RWPE1 (cell line): ENCODE measurements around the gene KCNC3.

Source experiments
- CTCF ChIA-PET: fragments of 350-600 bp; sonication (Branson Sonifier 250); formaldehyde crosslinking; extraction: SDS; loops from one replicate; lab custom pipeline; 2021; lab: Yijun Ruan, JAX
- POLR2A ChIA-PET: fragments of 400-600 bp; formaldehyde crosslinking; extraction: SDS; loops from one replicate; lab custom pipeline; 2020; ENCODE audit warnings: antibody characterized with exemption; ENCODE audit not compliant: low non-redundant PET; lab: Yijun Ruan, JAX
- DNase-seq: peaks from one replicate; pipeline ENCODE4 v3.0.0; 2012; ENCODE audit warnings: low spot score
- H3K27ac ChIP-seq: fragments of 450-650 bp; 2 replicates; pipeline ENCODE4 v1.5.1; 2017
- TF ChIP-seq, protein P1 (sequence below): fragments of 450-650 bp; conservative IDR thresholded peaks from 2 replicates; pipeline ENCODE4 v1.5.1; 2017; ENCODE audit warnings: low read depth, mild to moderate bottlenecking

Gene KCNC3

DNA sequence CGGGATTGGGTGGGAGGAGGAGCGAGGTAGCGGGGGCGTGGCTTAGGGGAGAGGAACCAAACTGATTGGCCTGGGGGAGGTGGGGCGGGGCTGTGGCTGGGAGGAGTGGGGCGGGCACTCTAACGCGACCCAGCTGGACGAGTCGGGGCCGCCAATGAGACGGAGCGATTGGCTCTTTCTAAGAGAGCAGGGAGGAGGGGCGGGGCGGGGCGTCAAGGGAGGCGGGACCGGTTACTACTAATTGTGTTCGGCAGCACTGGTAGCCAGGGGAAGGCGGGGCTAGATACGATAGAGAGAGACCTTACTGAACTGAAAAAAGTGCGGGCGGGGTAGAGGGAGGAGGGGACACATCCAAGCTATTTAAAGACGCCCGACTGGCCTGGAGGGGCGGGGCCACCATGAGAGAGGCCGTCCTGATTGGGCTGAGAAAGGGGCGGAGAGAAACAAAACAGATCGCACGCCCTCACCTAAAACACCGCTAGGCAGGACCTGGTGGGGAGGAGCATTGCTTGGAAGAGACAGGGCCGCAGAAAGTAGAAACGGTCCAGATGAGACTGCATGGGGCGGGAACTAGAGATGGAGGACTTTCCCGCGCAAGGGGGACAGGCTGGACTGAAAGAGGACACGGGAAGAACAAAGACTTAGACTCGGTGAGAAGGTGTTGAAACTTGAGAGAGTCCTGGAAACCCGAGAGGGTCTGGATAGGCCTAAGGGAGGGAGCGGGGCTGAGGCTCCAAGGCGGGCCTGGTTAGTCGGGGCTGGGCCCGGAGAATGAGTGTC lies at the start of gene KCNC3:
TSS of gene KCNC3 (minus strand) at position 232 of the 780 bp plus-strand sequence. CDS start 295 bp downstream, outside the sequence.
- peak within 1 kb of the TSS; percentile 56 for H3K27ac ChIP-seq
- DNase-seq = peak; percentile 96
- ChIA-PET CTCF (no interaction called here), POLR2A (no interaction called here)
- TF ChIP-seq, protein P1, sequence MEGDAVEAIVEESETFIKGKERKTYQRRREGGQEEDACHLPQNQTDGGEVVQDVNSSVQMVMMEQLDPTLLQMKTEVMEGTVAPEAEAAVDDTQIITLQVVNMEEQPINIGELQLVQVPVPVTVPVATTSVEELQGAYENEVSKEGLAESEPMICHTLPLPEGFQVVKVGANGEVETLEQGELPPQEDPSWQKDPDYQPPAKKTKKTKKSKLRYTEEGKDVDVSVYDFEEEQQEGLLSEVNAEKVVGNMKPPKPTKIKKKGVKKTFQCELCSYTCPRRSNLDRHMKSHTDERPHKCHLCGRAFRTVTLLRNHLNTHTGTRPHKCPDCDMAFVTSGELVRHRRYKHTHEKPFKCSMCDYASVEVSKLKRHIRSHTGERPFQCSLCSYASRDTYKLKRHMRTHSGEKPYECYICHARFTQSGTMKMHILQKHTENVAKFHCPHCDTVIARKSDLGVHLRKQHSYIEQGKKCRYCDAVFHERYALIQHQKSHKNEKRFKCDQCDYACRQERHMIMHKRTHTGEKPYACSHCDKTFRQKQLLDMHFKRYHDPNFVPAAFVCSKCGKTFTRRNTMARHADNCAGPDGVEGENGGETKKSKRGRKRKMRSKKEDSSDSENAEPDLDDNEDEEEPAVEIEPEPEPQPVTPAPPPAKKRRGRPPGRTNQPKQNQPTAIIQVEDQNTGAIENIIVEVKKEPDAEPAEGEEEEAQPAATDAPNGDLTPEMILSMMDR = no peak

DNA sequence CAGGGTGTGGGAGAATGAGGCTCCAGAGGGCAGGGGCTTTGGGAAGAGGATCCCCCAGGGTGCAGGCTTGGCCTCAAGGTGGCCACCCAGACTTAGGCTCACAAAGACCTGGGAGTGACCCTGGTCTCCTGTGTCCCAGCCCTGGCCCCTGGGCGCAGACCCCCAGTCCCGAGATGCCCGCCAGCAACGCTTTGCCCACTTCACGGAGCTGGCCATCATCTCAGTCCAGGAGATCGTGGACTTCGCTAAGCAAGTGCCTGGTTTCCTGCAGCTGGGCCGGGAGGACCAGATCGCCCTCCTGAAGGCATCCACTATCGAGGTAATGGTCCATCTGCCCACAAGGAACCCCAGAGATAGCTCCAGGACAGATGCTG lies 49.7 kb upstream of the KCNC3 start:
- ChIA-PET CTCF (no interaction called here), POLR2A (no interaction called here)
- no peak for DNase-seq
- peak overlapping the region; percentile 3; the same call in 1 of the 2 replicates for H3K27ac ChIP-seq
- TF ChIP-seq, protein P1 = no peak

DNA sequence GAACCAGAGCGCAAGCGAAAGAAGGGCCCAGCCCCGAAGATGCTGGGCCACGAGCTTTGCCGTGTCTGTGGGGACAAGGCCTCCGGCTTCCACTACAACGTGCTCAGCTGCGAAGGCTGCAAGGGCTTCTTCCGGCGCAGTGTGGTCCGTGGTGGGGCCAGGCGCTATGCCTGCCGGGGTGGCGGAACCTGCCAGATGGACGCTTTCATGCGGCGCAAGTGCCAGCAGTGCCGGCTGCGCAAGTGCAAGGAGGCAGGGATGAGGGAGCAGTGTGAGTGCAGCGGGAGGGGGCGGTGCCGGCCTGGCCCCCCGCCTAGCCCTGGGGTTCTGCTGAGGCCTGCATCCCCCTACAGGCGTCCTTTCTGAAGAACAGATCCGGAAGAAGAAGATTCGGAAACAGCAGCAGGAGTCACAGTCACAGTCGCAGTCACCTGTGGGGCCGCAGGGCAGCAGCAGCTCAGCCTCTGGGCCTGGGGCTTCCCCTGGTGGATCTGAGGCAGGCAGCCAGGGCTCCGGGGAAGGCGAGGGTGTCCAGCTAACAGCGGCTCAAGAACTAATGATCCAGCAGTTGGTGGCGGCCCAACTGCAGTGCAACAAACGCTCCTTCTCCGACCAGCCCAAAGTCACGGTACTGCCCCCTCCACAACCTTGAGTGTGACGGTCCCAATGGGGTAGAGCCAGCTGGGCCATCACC lies 49.1 kb upstream of the KCNC3 start:
- TF ChIP-seq, protein P1 = no peak
- ChIA-PET POLR2A (no interaction called here), CTCF (no interaction called here)
- no peak for DNase-seq
- H3K27ac ChIP-seq = peak overlapping the region; percentile 3; the same call in 1 of the 2 replicates

GRCh38 chr19:50377517-50377916 lies 48.3 kb upstream of the KCNC3 start:
- peak overlapping the region; percentile 96 for H3K27ac ChIP-seq
- TF ChIP-seq, protein P1 = no peak
- no peak for DNase-seq
- ChIA-PET CTCF (no interaction called here), POLR2A (no interaction called here)

GRCh38 chr19:50377051-50377461 lies 47.9 kb upstream of the KCNC3 start:
- ChIA-PET CTCF (no interaction called here), POLR2A (no interaction called here)
- peak; percentile 38 for DNase-seq
- TF ChIP-seq, protein P1 = no peak
- H3K27ac ChIP-seq = peak overlapping the region; percentile 96

DNA sequence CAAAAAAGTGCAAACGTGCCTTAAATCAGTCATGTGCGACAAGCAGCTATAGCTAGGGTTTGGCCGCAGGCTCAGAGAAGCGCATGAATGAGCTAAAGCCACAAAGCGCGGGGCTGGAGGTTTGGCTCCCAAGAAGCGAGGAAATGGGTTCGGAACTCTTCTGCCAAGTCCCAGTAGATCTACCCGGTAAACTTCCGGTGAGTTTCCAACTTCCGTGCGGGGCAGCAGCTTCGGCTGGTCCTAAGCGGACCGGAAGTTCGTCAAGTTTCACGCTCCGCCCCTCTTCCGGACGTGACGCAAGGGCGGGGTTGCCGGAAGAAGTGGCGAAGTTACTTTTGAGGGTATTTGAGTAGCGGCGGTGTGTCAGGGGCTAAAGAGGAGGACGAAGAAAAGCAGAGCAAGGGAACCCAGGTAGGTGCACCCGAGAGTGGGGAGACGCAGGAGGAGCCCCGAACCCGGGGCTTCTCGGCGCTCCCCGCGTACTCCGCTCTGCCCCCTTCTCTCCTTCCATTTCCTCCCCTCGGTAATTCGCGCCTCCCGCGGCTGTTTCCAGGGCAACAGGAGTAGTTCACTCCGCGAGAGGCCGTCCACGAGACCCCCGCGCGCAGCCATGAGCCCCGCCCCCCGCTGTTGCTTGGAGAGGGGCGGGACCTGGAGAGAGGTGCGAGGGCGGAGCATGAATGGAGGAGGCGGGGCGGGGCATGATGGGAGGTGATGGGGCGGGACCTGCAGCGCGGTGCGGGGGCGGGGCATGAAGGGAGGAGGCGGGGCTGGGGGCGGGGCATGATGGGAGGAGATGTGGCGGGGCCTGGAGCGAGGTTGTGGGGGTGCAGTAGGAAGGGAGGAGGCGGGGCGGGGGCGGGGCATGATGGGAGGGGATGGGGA lies 47.2 kb upstream of the KCNC3 start, which contains the start of gene NR1H2:
TSS of gene NR1H2 (plus strand) at position 292 of the 885 bp plus-strand sequence. CDS start 1,149 bp downstream, outside the sequence.
- peak within 1 kb of the TSS; percentile 96 for H3K27ac ChIP-seq
- TF ChIP-seq, protein P1 = no peak
- DNase-seq = peak; percentile 90
- CTCF ChIA-PET = interaction anchor here (1.0 kb wide), 1 partner anchor 19 kb away, joined by 3 read pairs; no protein-coding TSS in a partner anchor
- POLR2A ChIA-PET = no interaction called here
